Endodermal cell (in vitro differentiated cells): ENCODE data around the gene PAIP2B. TPM values are rescaled to one million over a fixed set of nuclear protein-coding genes. Genes with fewer than 3 reads are reported as not detected.

Experiments used
- DNase-seq: peaks from one replicate; pipeline ENCODE4 v3.0.0-alpha.2; 2017
- H3K27ac ChIP-seq: 2 replicates; pipeline ENCODE4 v1.5.1; 2013; ENCODE audit warnings: mild to moderate bottlenecking, low read depth, low read length, moderate library complexity
- H3K27me3 ChIP-seq: 2 replicates; pipeline ENCODE4 v1.6.1; 2013; ENCODE audit warnings: mild to moderate bottlenecking, low read length, moderate library complexity; ENCODE audit not compliant: insufficient read depth, control insufficient read depth, poor library complexity, severe bottlenecking
- H3K36me3 ChIP-seq: 2 replicates; pipeline ENCODE4 v1.7.0; 2013; ENCODE audit warnings: mild to moderate bottlenecking, low read length, moderate library complexity; ENCODE audit not compliant: control insufficient read depth, insufficient read depth
- H3K4me1 ChIP-seq: one replicate; pipeline ENCODE4 v1.7.0; 2013; ENCODE audit warnings: low read length; ENCODE audit not compliant: control insufficient read depth, insufficient read depth
- H3K4me3 ChIP-seq: 2 replicates; pipeline ENCODE4 v1.5.1; 2013; ENCODE audit warnings: mild to moderate bottlenecking, low read length, moderate library complexity
- H3K9ac ChIP-seq: 2 replicates; pipeline ENCODE4 v1.6.1; 2013; ENCODE audit warnings: mild to moderate bottlenecking, low read length, moderate library complexity; ENCODE audit not compliant: poor library complexity, severe bottlenecking; ENCODE audit errors: extremely low read depth
- H3K9me3 ChIP-seq: 2 replicates; pipeline ENCODE4 v1.6.1; 2013; ENCODE audit warnings: mild to moderate bottlenecking, low read length, moderate library complexity; ENCODE audit not compliant: control insufficient read depth
- H3K27ac Mint-ChIP-seq: 2 replicates; pipeline ENCODE4 v1.8.0; 2020; ENCODE audit warnings: mixed read lengths
- H3K27me3 Mint-ChIP-seq: 2 replicates; pipeline ENCODE4 v1.8.0; 2021; ENCODE audit warnings: mild to moderate bottlenecking, mixed read lengths; ENCODE audit not compliant: insufficient read depth
- H3K36me3 Mint-ChIP-seq: 2 replicates; pipeline ENCODE4 v1.8.0; 2020; ENCODE audit warnings: low read depth, mixed read lengths
- H3K4me1 Mint-ChIP-seq: 2 replicates; pipeline ENCODE4 v1.8.0; 2020; ENCODE audit warnings: mixed read lengths
- H3K4me3 Mint-ChIP-seq: 2 replicates; pipeline ENCODE4 v1.8.0; 2020; ENCODE audit warnings: mild to moderate bottlenecking, moderate library complexity, mixed read lengths
- H3K9me3 Mint-ChIP-seq: 2 replicates; pipeline ENCODE4 v1.8.0; 2020; ENCODE audit warnings: mild to moderate bottlenecking, mixed read lengths
- CTCF ChIP-seq: fragments of 200-600 bp; sonication (generic); conservative IDR thresholded peaks from 2 replicates; pipeline ENCODE4 v1.5.0; 2021; ENCODE audit warnings: antibody characterized with exemption, mild to moderate bottlenecking
- WGBS, 2 experiments: methylation state at CpG; one replicate each; pipeline versions ENCODE4 v1.1.5 to v1.1.7; 2013; ENCODE audit warnings: missing lambda C conversion rate in 2 of 2, mixed read lengths in 1 of 2; ENCODE audit not compliant: insufficient coverage in 1 of 2, insufficient read length in 1 of 2; 5-methylcytosine and 5-hydroxymethylcytosine counted together
- total RNA-seq, 2 donors: library from RNA; stranded (reverse); fragmentation: NEBNext Ultra II Directional in 1 of 2; extraction: Animal tissue kit (Norgen Biotek cat#: 25700) in 1 of 2; gene quantifications; 2 replicates in 1 of 2; 3 replicates in 1 of 2; pipeline ENCODE4 v1.2.1, GENCODE V29; 2021

PAIP2B gene
- total RNA-seq, 2 donors from 2014 or later: 21.2 to 29.6 TPM

- Mint-ChIP-seq H3K27me3 (peaks cover 4% of the 10 kb centered on the region), H3K36me3 (peaks cover 10% of the 10 kb centered on the region), H3K9me3 (peaks cover 3% of the 10 kb centered on the region), H3K4me1 (peaks cover 2% of the 10 kb centered on the region), H3K27ac (no peak overlapping the region), H3K4me3 (no peak overlapping the region)
- Histone ChIP-seq H3K27ac (no peak overlapping the region), H3K9me3 (no peaks in the 10 kb centered on the region), H3K4me1 (no peaks in the 10 kb centered on the region), H3K9ac (no peak overlapping the region), H3K36me3 (no peaks in the 10 kb centered on the region), H3K27me3 (no peaks in the 10 kb centered on the region), H3K4me3 (no peak overlapping the region)
- no peak for TF ChIP-seq CTCF
- DNase-seq: no peak
- WGBS, 2 experiments: 83 to 86% methylated on average over 2 of the region's 2 CpGs
Measured at GRCh38 chr2:71220743-71221142, 6.2 kb downstream of the PAIP2B start.

GRCh38 chr2:71216501-71216900 is 10.4 kb downstream of the PAIP2B start:
- no peaks in the 10 kb centered on the region for H3K36me3 ChIP-seq
- DNase-seq: no peak
- no peak overlapping the region for H3K9ac ChIP-seq
- no peak for TF ChIP-seq CTCF
- Mint-ChIP-seq H3K36me3 (peaks cover 3% of the 10 kb centered on the region), H3K27me3 (no peaks in the 10 kb centered on the region), H3K4me1 (no peaks in the 10 kb centered on the region), H3K27ac (no peak overlapping the region), H3K9me3 (peaks cover 3% of the 10 kb centered on the region), H3K4me3 (no peak overlapping the region)
- peaks cover 10% of the 10 kb centered on the region for H3K27me3 ChIP-seq
- H3K4me1 ChIP-seq: no peaks in the 10 kb centered on the region
- H3K27ac ChIP-seq: no peak overlapping the region
- 83 to 93% methylated on average over 1 of the region's 1 CpG for WGBS, 2 experiments
- H3K9me3 ChIP-seq: no peaks in the 10 kb centered on the region
- H3K4me3 ChIP-seq: no peak overlapping the region

- no peak overlapping the region for H3K4me3 ChIP-seq
- no peak for DNase-seq
- Mint-ChIP-seq H3K27ac (no peak overlapping the region), H3K9me3 (peaks cover 3% of the 10 kb centered on the region), H3K4me1 (no peaks in the 10 kb centered on the region), H3K36me3 (peaks cover 3% of the 10 kb centered on the region), H3K27me3 (no peaks in the 10 kb centered on the region), H3K4me3 (no peak overlapping the region)
- WGBS, 2 experiments: 93 to 100% methylated on average over 2 to 3 of the region's 3 CpGs
- H3K27ac ChIP-seq: no peak overlapping the region
- peaks cover 10% of the 10 kb centered on the region for H3K27me3 ChIP-seq
- TF ChIP-seq CTCF: no peak
- H3K9me3 ChIP-seq: no peaks in the 10 kb centered on the region
- H3K4me1 ChIP-seq: no peaks in the 10 kb centered on the region
- H3K9ac ChIP-seq: no peak overlapping the region
- no peaks in the 10 kb centered on the region for H3K36me3 ChIP-seq
Measured at GRCh38 chr2:71215447-71215846, 11.5 kb downstream of the PAIP2B start.
